ENCODE data around the gene CDH13. TPM values are rescaled to one million over a fixed set of nuclear protein-coding genes. Genes with fewer than 3 reads are reported as not detected.

CDH13 gene
- total RNA-seq, 1 experiment from 2014 or later = 0.80 TPM

DNA sequence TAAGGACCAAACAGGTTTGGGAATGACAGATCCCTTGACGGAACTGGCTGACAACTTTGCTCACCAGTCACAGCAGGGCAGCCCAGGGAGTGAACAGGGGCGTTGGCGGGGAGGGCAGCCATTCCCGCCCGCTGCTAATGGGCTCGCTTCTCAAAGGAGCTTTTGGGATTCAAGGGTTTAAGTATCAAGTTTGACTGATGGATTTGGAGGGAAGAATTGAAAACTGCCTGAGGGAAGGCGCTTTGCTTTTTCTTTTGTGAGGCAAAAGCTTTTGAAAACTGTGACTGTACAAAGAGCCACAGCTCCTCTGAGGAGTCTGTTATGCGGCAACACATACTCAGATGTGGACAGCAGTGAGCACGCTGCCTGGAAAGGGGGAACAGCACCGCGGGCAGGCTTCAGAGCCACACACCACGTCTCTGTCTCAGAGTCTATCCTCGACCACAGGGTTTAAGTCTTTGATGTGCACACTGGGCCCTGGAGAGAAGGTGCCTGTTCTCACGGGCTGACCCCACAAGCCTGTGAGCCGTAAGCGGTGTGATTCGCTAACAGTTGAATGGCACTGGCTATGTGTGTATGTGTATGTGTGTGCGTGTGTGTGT is 1101.1 kb downstream of the CDH13 start:
- Histone ChIP-seq H3K36me3 (replicated peaks; ENCODE audit: control insufficient read depth, insufficient read depth, low read length) (no peaks in the 10 kb centered on the region), H3K27me3 (ENCODE audit: control insufficient read depth, insufficient read depth, low read length) (no peaks in the 10 kb centered on the region), H3K4me3 (ENCODE audit: insufficient read depth, low read depth, low read length) (no peak overlapping the region)
- DNase-seq = peak; percentile 29

DNA sequence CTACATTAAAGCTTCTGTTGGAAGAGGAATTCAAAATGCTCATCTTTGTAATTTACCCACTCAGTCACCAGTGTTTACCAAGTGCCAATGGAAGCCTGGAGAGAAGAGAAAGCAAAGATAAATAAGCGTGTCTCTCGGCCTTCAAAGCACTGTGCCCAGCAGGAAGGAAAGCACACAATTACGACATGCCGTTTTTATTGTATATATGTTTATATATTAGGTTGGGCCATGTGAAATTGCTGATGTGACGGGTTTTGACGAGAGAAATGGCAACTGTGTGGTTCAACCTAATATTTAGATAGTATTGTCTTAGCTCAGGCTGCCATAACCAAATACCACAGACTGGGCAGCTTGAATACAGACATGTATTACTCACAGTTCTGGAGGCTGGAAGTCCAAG is 1101.7 kb downstream of the CDH13 start:
- DNase-seq = no peak
- no peaks in the 10 kb centered on the region for H3K27me3 ChIP-seq (ENCODE audit: control insufficient read depth, insufficient read depth, low read length)
- no peak overlapping the region for H3K4me3 ChIP-seq (ENCODE audit: insufficient read depth, low read depth, low read length)
- no peaks in the 10 kb centered on the region for H3K36me3 ChIP-seq (replicated peaks; ENCODE audit: control insufficient read depth, insufficient read depth, low read length)

DNA sequence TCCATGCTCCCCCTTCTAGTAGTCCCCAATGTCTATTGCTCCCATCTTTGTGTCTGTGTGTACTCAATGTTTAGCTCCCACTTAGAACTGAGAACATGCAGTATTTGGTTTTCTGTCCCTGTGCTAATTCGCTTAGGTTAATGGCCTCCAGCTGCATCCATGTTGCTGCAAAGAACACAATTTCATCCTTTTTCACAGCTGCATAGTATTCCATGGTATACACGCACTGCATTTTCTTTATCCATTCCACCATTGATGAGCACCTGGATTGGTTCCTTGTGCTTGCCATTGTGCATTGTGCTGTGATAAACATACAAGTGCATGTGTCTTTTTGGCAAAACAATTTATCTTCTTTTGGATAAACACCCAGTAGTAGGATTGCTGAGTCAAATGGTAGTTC is 1104.0 kb downstream of the CDH13 start:
- Histone ChIP-seq H3K36me3 (replicated peaks; ENCODE audit: control insufficient read depth, insufficient read depth, low read length) (no peaks in the 10 kb centered on the region), H3K4me3 (ENCODE audit: insufficient read depth, low read depth, low read length) (no peak overlapping the region), H3K27me3 (ENCODE audit: control insufficient read depth, insufficient read depth, low read length) (no peaks in the 10 kb centered on the region)
- DNase-seq = no peak

DNA sequence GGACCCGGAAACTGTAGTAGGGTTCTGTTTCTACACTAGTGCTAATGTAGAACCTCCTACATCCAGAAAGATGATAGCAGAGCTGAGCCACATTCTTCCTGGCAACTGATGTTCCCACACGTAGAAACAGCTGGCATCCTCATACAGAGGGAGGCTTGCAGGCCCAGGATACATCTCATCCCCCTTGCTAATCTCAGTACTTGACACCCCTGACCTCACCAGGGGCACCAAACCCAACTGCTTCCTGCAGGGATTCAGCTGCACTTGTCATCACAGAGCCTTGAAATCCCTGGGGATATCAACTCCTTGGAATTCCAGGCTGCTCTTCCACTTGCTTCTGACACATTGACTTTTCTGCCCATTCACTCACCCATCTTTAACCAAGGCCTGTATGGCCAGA is 1105.8 kb downstream of the CDH13 start:
- Histone ChIP-seq H3K36me3 (replicated peaks; ENCODE audit: control insufficient read depth, insufficient read depth, low read length) (no peaks in the 10 kb centered on the region), H3K4me3 (ENCODE audit: insufficient read depth, low read depth, low read length) (no peak overlapping the region), H3K27me3 (ENCODE audit: control insufficient read depth, insufficient read depth, low read length) (no peaks in the 10 kb centered on the region)
- no peak for DNase-seq

DNA sequence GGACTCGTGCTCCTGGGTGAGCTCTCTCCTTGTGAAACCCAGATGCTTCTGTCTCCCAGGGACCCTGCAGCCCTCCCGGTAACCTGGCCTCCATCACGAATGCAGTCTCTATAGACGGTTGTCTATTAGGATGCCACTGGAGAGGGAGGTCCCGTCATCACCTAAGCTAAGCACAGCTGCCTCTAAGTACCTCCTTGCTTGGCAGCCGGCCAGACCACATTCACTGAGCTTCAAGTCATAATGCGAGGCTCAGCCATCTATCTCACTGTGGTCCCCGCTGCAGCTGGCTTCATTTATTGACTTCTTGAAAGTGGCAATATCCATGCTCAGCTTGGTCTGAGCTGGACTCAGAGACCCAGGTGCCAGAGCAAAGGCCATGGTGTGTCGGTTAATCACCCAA is 1106.5 kb downstream of the CDH13 start:
- no peak for DNase-seq
- Histone ChIP-seq H3K36me3 (replicated peaks; ENCODE audit: control insufficient read depth, insufficient read depth, low read length) (no peaks in the 10 kb centered on the region), H3K27me3 (ENCODE audit: control insufficient read depth, insufficient read depth, low read length) (no peaks in the 10 kb centered on the region), H3K4me3 (ENCODE audit: insufficient read depth, low read depth, low read length) (no peak overlapping the region)

DNA sequence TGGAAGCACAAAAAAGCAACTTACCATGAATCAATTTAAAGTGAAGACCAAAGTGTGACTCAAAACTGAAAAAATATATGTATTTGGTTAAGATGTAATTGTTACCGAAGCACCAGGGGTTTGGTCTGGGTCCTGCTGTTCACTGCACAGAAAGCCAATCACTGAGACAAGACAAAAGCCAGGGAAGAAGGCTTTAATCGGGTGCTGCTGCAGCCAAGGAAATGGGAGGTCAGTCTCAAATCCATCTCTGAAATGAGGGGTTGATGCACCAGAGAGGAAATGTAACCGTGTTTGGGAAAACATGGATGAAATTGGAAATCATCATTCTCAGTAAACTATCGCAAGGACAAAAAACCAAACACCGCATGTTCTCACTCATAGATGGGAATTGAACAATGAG is 1107.4 kb downstream of the CDH13 start:
- H3K36me3 ChIP-seq (replicated peaks; ENCODE audit: control insufficient read depth, insufficient read depth, low read length) = no peaks in the 10 kb centered on the region
- no peak overlapping the region for H3K4me3 ChIP-seq (ENCODE audit: insufficient read depth, low read depth, low read length)
- H3K27me3 ChIP-seq (ENCODE audit: control insufficient read depth, insufficient read depth, low read length) = no peaks in the 10 kb centered on the region
- no peak for DNase-seq

DNA sequence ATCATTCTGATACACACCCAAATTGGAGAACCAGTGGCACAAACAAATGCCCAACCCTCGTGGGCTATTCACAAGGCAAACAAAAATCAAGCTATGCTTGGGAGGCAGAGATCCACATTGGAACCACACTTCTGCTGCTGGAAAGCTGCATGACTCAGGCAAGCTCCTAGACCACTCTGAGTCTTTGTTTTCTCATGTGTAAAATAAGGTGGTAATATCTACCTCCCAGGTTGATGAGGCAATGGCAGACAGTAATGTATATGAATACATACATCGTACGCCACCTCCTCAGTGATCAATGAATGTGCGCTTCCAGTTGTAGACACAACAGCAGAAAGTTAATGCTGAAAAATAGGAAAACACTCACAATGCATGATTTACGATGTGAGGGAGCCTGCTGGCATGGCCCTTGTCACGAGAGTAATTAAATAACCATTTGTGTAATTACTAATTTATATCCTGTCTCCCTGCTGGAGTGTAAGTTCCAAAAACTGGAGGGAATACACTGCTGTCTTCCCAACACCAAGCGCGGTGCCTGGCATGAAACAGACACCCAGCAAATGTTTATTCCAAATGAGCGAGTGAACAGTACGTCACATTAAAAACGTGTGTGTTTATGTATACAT is 1111.1 kb downstream of the CDH13 start:
- Histone ChIP-seq H3K27me3 (ENCODE audit: control insufficient read depth, insufficient read depth, low read length) (no peaks in the 10 kb centered on the region), H3K36me3 (replicated peaks; ENCODE audit: control insufficient read depth, insufficient read depth, low read length) (no peaks in the 10 kb centered on the region)
- DNase-seq = no peak

DNA sequence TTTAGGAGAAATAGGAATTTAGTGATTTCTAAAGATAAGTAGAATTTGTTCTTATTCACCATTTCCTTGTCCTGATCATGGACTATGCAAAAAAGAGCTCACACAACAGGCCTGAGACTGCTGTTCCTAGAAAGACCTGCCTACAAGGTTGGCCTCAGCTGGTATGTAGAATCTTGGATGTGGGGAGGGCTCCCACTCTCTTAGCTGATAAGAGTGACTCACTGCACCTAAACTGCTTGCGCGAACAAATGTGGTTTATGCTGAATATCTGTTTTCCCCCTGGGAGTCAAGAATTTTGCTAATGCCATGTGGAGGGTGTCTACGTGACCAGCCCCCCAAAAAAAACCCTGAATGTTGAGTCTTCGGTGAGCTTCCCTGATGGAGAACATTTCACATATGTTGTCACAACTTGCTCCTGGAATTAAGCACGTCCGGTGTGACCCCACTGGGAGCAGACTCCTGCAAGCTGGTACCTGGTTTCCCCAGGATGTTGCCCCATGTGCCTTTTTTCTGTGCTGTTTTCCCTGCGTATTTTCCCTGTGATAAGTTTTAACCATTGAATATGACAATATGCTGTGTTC is 1112.2 kb downstream of the CDH13 start:
- no peak overlapping the region for H3K4me3 ChIP-seq (ENCODE audit: insufficient read depth, low read depth, low read length)
- no peaks in the 10 kb centered on the region for H3K36me3 ChIP-seq (replicated peaks; ENCODE audit: control insufficient read depth, insufficient read depth, low read length)
- H3K27me3 ChIP-seq (ENCODE audit: control insufficient read depth, insufficient read depth, low read length) = no peaks in the 10 kb centered on the region
- DNase-seq = no peak

More for the DNA sequence above, 1111.1 kb downstream of the CDH13 start:
- H3K4me3 ChIP-seq (ENCODE audit: insufficient read depth, low read depth, low read length) = no peak overlapping the region

DNA sequence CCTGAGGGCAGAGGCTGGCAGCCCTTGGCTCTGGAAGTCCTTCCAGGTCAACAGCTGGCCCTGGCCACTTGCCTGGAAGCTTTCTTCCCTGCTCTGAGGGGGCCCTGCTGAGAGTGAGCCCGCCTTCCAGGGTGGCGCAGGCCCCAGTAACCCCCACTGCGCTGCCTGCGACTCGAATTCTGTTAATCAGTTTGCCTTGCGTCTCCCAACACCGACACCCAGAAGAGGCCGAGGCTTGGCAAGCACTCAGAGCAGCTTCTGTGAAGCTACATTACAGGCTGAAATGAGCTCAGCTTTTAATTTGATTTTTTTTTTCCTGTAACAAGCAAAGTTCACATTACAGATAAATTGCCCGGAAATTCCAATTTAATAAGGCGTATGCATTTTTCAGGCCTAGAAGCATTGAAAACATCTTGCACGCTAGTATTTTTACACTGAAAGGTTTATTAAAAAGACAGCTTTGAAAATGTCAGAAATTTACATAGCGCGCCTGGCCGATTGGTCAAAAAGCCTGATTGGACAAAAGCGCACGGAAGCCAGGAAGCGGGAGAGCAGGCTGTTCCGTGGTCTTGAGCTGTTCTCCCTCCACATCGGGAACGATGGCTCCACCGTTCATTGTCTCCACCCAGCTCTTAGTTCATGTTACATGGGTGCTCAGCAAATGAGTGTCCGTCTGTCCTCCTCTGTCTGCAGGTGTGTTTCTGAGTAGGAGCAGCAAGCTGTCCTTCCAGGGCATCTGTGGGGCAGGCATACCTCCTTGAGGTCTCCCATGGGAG is 1115.5 kb downstream of the CDH13 start:
- H3K4me3 ChIP-seq (ENCODE audit: insufficient read depth, low read depth, low read length) = no peak overlapping the region
- no peaks in the 10 kb centered on the region for H3K27me3 ChIP-seq (ENCODE audit: control insufficient read depth, insufficient read depth, low read length)
- no peak for DNase-seq
- H3K36me3 ChIP-seq (replicated peaks; ENCODE audit: control insufficient read depth, insufficient read depth, low read length) = no peaks in the 10 kb centered on the region

DNA sequence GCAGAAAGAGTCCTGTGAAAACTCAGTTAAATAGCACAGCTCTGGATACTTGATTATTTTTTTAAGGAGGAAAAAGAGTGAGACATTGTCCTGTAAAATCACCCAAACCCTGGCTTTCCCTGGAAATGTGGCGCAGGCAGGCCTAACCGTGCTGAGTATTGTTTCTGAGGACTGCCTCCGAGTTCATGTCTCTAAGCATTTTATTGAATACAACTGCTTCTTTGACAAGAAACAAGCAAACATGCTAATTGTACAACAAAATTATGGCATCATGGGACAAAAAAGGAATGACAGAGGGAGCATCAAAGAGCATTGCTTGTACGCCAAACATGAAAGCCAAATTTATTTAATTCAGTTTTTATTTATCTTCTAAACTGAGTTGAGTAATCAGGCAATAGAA is 1116.5 kb downstream of the CDH13 start:
- Histone ChIP-seq H3K4me3 (ENCODE audit: insufficient read depth, low read depth, low read length) (no peak overlapping the region), H3K36me3 (replicated peaks; ENCODE audit: control insufficient read depth, insufficient read depth, low read length) (no peaks in the 10 kb centered on the region), H3K27me3 (ENCODE audit: control insufficient read depth, insufficient read depth, low read length) (no peaks in the 10 kb centered on the region)
- no peak for DNase-seq

DNA sequence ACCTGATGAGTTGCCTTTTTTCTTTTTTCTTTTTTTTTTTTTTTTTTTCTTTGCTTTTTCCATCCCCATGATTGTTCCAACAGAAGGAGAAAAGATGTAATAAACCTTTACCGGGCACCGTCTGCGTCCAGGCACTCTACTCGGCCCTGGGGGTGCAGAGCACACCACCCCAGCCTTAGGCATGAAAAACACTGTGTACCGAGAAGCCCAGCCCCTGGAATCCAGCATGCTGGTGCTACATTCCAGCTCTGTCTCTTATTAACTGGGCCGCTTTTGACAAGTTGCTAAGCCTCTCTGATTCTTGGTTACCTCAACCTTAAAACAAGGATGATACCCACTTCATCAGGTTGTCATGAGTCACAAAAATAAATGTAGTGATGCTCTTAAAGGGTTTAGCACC is 1117.0 kb downstream of the CDH13 start:
- Histone ChIP-seq H3K4me3 (ENCODE audit: insufficient read depth, low read depth, low read length) (no peak overlapping the region), H3K27me3 (ENCODE audit: control insufficient read depth, insufficient read depth, low read length) (no peaks in the 10 kb centered on the region), H3K36me3 (replicated peaks; ENCODE audit: control insufficient read depth, insufficient read depth, low read length) (no peaks in the 10 kb centered on the region)
- no peak for DNase-seq

DNA sequence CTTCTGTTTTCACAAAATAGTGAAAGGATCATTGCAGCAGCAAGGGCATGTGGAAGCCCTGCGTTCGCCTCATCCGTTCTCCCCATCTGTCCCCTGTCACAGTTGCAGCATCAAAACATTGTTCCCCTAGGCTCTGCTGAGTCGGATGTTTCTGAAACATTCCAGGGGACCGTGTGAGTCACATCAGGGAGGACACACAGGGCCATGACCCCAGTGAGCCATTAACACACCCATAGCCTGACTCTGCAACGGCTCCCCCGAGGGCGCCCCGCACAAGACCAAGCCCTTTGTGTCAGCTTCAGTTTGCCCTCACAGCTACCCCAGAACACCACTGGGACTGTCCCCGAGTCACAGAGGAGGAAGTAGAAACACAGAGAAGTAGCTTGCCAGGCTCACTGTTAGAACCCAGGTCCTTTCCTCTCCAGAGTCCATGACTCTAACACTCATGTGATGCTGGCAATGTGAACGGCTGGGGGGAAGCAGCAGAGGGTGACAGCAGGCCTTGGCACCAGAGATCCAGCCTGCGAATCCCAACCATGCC is 1117.7 kb downstream of the CDH13 start:
- no peak overlapping the region for H3K4me3 ChIP-seq (ENCODE audit: insufficient read depth, low read depth, low read length)
- H3K27me3 ChIP-seq (ENCODE audit: control insufficient read depth, insufficient read depth, low read length) = no peaks in the 10 kb centered on the region
- no peaks in the 10 kb centered on the region for H3K36me3 ChIP-seq (replicated peaks; ENCODE audit: control insufficient read depth, insufficient read depth, low read length)
- DNase-seq = no peak

DNA sequence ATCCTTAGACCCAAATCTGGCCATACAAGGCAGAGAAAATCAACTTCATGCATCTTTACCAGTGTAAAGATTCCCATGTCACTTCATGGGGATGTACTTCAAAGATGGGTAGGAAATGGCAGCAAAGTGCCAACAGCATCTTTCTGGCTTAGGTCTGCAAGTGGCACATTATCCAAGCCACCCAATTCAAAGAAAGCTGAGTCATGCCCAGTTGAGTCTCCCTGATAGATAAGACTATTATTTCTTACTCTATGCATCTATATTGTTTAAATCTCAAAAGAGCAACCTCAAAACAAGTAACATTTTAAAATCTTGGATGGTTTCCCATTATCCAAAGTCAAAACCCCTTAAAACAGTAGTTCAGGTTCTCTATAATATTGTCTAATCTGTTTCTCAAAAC is 1119.8 kb downstream of the CDH13 start:
- no peak overlapping the region for H3K4me3 ChIP-seq (ENCODE audit: insufficient read depth, low read depth, low read length)
- DNase-seq = no peak
- no peaks in the 10 kb centered on the region for H3K36me3 ChIP-seq (replicated peaks; ENCODE audit: control insufficient read depth, insufficient read depth, low read length)
- H3K27me3 ChIP-seq (ENCODE audit: control insufficient read depth, insufficient read depth, low read length) = no peaks in the 10 kb centered on the region

DNA sequence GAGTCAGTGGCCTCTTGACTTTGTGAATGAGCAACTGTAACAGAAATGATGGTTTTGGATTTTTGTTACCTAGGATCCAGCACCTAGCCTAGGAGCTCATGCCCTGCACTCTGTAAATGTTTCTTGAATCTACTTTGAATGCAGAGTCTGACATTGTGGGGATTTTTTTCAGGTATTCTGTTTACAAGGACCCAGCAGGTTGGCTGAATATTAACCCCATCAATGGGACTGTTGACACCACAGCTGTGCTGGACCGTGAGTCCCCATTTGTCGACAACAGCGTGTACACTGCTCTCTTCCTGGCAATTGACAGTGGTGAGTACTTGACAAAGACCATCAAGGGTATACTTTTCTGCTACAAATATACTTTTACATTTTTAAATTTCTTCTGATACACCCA is 1121.2 kb downstream of the CDH13 start:
- no peak for DNase-seq
- no peaks in the 10 kb centered on the region for H3K36me3 ChIP-seq (replicated peaks; ENCODE audit: control insufficient read depth, insufficient read depth, low read length)
- H3K27me3 ChIP-seq (ENCODE audit: control insufficient read depth, insufficient read depth, low read length) = no peaks in the 10 kb centered on the region
- H3K4me3 ChIP-seq (ENCODE audit: insufficient read depth, low read depth, low read length) = no peak overlapping the region

DNA sequence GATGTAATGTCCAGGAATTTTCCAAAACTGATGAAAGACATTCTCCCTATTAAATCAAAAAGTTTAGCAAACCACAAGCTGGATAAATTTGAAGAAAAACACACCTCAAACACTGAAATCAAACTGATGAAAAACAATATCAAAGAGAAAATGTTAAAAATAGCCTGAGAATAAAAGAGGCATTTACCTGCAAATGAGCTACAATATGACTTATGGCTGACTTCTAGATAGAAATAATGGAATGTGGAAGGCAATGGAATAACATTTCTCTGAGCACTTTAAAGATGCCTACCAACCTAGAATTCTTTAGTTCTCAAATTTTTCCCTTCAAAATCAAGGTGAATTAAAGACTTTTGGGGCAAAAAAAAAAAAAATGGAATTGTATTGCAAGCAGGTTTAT is 1128.6 kb downstream of the CDH13 start:
- no peak overlapping the region for H3K4me3 ChIP-seq (ENCODE audit: insufficient read depth, low read depth, low read length)
- H3K36me3 ChIP-seq (replicated peaks; ENCODE audit: control insufficient read depth, insufficient read depth, low read length) = no peaks in the 10 kb centered on the region
- no peaks in the 10 kb centered on the region for H3K27me3 ChIP-seq (ENCODE audit: control insufficient read depth, insufficient read depth, low read length)
- DNase-seq = no peak
